Measurements from ENCODE around the gene MBP.

Gene MBP

DNA sequence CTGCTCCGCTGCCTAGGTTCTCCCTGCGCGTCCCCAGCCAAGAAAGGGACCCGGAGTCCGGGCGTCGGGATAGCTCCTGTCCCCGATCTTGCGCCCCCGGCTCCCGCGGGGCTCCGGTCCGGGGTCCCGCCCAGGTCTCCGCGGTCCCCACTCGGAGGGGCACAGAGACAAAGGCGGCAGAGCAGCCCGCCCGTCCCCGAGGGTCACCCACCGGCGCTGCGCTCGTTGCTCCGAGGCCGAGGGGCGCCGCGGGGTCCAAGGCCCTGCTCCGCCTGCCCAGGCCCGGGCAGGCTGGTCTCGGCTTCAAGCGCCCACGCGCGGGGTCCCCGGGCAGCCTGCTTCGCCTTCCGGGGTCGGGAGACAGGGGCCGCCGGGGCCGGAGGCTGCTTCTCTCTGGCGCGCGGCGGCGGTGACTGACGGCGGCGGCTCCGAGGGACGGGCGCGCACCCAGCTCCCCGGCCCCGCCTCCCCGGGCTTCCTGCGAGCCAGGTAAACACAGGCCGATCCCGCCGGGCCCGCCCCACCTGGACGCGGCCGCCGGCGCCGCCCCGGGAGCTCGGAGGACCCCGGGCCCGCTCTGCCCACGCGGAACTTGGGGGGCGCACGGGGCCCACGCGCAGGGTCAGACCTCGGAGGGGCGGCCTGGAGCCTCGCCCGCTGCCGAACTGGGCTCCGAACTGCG, at the start of gene MBP:
Gene MBP (minus strand): TSS at position 415 of the 682 bp plus-strand sequence. CDS start 27,522 bp downstream, outside the sequence.
- no peak for DNase-seq (ENCODE audit: low read depth in 2 of 2)

GRCh38 chr18:77181950-77182707, 49.5 kb upstream of the MBP start:
- DNase-seq (ENCODE audit: low read depth in 2 of 2): no peak

- no peak for DNase-seq (ENCODE audit: low read depth in 2 of 2)
Measured at GRCh38 chr18:77178559-77178958, 46.0 kb upstream of the MBP start.

GRCh38 chr18:77177009-77177408, 44.4 kb upstream of the MBP start:
- no peak for DNase-seq (ENCODE audit: low read depth in 2 of 2)

DNA sequence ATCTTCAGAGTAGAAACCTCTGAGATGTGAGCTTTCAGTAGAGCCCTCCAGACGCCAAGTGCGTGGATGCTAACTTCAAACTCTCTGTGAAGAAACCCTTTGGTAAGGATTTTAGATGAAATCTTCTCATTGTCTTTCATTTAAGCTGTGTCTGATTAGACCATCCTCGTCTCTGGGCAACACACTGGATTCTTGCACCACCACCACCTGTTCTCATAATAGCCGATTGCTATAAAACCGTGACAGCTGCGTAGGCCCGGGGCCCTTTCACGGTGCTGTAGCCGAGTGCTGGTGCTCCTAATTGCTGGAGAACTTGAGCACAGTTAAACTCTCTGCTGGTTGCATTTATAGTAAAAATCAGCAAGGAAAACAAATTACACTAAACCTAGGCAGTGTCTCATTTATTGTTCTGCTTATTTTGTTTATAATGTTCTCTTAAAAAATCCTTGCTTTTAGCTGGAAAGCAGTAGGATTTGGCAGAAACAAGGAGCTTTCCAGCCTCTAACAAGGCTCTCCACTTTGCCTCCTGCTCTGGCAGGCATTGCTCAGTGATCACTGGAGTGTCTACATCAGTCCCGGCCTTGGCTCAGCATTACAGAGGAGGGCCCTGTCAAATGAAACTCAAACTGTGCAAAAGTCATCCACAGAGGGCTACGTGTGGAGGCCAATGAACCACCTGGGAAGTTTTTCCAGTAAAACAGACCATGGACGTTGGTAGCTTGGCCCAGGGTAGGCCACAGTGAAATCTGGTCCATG, 40.9 kb upstream of the MBP start:
- no peak for DNase-seq (ENCODE audit: low read depth in 2 of 2)

DNA sequence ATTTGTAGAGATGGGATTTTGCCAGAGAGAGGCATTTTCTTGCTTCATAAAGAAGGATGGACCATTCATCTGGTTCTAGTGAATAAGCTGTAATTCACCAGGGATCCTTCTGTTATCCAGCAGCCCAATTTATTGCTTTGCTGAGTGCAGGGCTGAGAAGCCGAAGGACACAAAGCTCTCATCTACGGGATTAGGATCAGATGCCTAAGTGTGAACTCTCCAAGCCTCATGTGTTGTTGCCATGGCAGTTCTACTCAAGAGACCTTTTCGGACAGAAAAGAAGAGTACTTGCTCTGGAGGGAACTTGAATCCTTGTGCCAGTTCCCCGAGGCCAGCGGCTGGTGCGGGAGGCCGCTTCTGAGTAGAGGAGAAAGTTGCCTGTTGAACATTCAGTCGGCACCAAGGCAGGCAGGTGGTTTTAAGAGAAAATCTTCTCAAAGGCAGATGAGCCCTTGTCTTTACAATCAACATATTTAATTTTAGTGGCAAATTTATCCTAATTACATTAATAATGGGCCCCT, 38.4 kb upstream of the MBP start:
- no peak for DNase-seq (ENCODE audit: low read depth in 2 of 2)

GRCh38 chr18:77168811-77169311, 36.3 kb upstream of the MBP start:
- DNase-seq (ENCODE audit: low read depth in 2 of 2): no peak

- peak; percentile 62 to 66 for DNase-seq (ENCODE audit: low read depth in 2 of 2)
Measured at GRCh38 chr18:77167251-77167650, 34.7 kb upstream of the MBP start.

GRCh38 chr18:77166523-77166922, 33.9 kb upstream of the MBP start:
- no peak for DNase-seq (ENCODE audit: low read depth in 2 of 2)

DNA sequence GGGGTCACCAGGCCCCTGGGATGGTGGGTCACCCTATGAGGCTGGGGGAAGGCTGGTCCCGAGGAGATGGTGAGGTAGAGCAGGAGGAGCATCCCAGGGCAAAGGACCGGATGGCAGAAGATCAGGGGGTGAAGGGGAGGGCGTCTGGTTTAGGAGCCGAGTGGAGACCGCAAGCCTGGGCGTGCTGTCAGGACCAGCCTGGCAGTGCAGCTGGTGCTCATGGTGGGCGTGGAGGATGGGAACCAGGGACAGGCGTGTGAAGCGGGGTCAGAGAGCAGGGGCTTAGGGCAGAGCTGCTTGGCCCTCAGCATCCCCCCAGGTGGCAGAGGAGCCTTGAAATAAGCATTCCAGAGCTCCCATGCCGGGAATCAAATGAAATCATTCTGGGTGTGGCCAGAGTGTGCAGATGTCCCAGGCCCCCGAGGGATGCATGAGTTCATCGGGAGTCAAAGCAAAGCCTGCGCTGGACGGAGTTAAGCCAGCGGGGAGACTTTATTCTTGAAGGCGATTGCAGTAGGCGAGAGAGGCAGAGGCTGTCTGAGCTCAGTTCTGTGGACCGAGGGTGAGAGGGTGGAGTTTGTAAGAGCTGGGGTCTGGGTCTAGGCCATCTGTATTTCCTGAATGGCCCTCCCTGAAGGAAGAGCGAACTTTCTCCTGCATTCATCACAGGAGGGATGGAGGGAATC, 33.1 kb upstream of the MBP start:
- no peak for DNase-seq (ENCODE audit: low read depth in 2 of 2)

GRCh38 chr18:77164763-77165485, 32.3 kb upstream of the MBP start:
- DNase-seq (ENCODE audit: low read depth in 2 of 2): no peak

- DNase-seq (ENCODE audit: low read depth in 2 of 2): no peak
Measured at GRCh38 chr18:77164026-77164425, 31.4 kb upstream of the MBP start.

DNA sequence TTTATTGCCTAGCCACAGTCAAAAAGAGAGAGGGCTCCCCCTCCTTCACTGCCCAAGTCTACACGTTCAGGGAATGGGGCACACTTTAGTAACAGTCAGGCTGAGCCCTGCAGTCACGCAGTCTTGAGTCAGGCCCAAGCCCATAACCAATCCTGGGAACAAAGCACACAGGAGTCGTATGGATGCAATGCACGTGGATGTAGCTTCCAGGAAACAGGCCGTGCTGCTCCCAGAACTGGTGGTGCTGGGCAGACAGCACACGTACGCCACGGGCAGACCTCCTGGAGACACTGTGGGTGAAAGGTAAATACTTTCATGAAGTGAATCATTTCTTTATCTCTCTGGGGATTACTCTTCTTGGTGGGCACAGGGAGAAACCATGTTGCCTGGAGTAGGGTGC, 30.0 kb upstream of the MBP start:
- DNase-seq (ENCODE audit: low read depth in 2 of 2): no peak

DNA sequence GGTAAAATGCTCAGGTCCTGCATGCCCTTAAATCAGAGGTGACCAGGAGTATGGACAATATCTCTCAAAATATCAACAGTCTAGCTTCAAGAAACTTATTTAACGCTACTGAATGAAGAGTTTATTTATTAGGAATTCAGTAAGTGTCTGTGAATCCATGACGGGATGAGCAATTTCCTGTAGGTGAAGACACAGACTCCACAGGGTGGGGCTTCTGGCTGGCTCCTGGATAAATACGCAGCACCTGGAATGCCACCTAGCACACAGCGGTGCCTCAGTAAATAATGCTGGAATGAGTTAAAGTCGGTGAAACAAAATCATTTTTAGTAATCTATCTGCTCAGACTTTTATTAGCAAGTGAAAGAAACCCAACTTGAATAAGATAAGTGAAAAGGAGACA, 29.4 kb upstream of the MBP start:
- no peak for DNase-seq (ENCODE audit: low read depth in 2 of 2)

- no peak for DNase-seq (ENCODE audit: low read depth in 2 of 2)
Measured at GRCh38 chr18:77161383-77161782, 28.8 kb upstream of the MBP start.

GRCh38 chr18:77160515-77160914, 27.9 kb upstream of the MBP start:
- DNase-seq (ENCODE audit: low read depth in 2 of 2): no peak

GRCh38 chr18:77157312-77157711, 24.7 kb upstream of the MBP start:
- DNase-seq (ENCODE audit: low read depth in 2 of 2): no peak

DNA sequence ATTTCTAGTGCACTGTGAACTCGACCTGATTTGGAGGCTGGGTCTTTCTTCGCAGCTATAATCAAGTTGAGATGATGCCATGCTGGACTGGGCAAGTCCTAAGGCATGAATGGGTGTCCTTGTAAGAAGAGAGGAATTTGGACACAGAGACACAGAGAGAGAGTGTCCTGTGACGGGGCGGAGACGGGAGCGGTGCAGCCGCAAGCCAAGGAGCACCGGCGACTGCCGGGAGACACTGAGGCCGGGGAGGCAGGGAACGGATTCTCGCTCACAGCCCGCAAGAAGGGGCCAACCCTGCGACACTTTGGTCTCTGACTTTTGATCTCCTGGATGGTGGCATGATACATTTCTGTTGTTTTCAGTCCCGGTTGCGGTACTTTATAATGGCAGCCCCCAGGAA, 22.4 kb upstream of the MBP start:
- no peak for DNase-seq (ENCODE audit: low read depth in 2 of 2)

GRCh38 chr18:77153404-77153803, 20.8 kb upstream of the MBP start:
- DNase-seq (ENCODE audit: low read depth in 2 of 2): no peak

DNA sequence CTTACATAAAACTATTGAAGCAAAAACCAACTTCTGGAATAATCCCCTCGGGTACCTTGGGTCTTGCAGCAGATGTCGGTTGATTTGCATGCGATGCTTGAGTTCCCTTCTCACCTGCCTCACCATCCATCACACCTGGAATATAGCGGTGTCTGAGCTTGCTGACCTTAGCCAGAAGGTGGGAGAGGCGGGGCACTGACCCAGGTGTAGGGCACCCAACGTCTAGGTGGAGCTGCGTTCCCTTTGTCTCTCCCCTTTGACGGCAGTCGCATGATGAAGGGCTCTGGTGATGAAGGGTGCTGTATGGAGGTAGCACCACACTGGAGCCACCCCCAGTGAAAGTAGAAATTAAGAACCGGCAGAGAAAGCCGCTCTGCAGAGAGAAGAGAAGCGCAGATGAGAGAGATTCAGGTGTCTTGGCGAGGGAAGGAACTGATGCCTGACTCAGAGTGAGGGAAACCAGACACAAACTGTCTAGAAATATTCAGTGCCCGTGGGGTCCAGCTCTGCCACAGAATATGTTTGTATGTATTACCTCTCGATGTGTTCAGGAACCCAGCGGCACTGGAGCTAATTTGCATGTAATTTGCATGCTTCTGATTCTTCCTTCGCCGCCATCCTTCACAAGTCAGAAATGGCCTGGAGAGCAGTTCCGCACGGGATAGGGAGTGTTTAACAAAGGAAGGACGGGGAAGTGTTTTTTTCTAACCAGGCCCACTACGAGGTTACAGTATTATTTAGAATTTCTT, 19.4 kb upstream of the MBP start:
- no peak for DNase-seq (ENCODE audit: low read depth in 2 of 2)

All from fibroblast of skin of left quadriceps (primary cell).